WTC11 (cell line): ENCODE data around the gene IRF2.

Experiments
- CTCF ChIP-seq: fragments of 200-600 bp; IDR thresholded peaks from 2 replicates; pipeline ENCODE4 v1.8.0; 2022; ENCODE audit warnings: antibody characterized with exemption
- GTF2I ChIP-seq: fragments of 250-450 bp; sonication (Bioruptor Pico); conservative IDR thresholded peaks from 2 replicates; pipeline ENCODE4 v1.4.0; 2021; ENCODE audit warnings: mild to moderate bottlenecking
- JUN ChIP-seq: sonication (generic); formaldehyde crosslinking; IDR thresholded peaks from 2 replicates; pipeline ENCODE4 v1.8.0; 2023; ENCODE audit warnings: mild to moderate bottlenecking, missing genetic modification reagents
- MLX ChIP-seq: sonication (generic); formaldehyde crosslinking; IDR thresholded peaks from 2 replicates; pipeline ENCODE4 v1.8.1; 2023; ENCODE audit warnings: mild to moderate bottlenecking, missing genetic modification reagents, moderate library complexity
- PREB ChIP-seq: sonication (generic); formaldehyde crosslinking; IDR thresholded peaks from 2 replicates; pipeline ENCODE4 v1.8.1; 2022; ENCODE audit warnings: mild to moderate bottlenecking, missing genetic modification reagents, moderate library complexity, borderline replicate concordance
- RORB ChIP-seq: fragments of 250-450 bp; sonication (Bioruptor Pico); IDR thresholded peaks from 2 replicates; pipeline ENCODE4 v1.9.0; 2021; ENCODE audit warnings: mild to moderate bottlenecking
- ZMAT4 ChIP-seq: fragments of 250-450 bp; sonication (Bioruptor Pico); IDR thresholded peaks from 2 replicates; pipeline ENCODE4 v1.9.0; 2021; ENCODE audit warnings: mild to moderate bottlenecking
- ZNF121 ChIP-seq: sonication (generic); formaldehyde crosslinking; IDR thresholded peaks from 2 replicates; pipeline ENCODE4 v1.8.0; 2023; ENCODE audit warnings: missing genetic modification reagents
- ZNF512 ChIP-seq: sonication (generic); formaldehyde crosslinking; IDR thresholded peaks from 2 replicates; pipeline ENCODE4 v1.8.1; 2022; ENCODE audit warnings: missing genetic modification reagents, borderline replicate concordance

GRCh38 chr4:184463158-184463557 lies 11.2 kb downstream of the IRF2 start:
- TF ChIP-seq PREB (CRISPR knock-in tag) (no peak), CTCF (no peak), ZNF121 (no peak), MLX (CRISPR knock-in tag) (no peak), JUN (CRISPR knock-in tag) (no peak), RORB (no peak), GTF2I (CRISPR knock-in tag) (no peak), ZNF512 (CRISPR knock-in tag) (no peak), ZMAT4 (CRISPR knock-in tag) (no peak)
